ENCODE results near the gene FBXW11. TPM values are rescaled to one million over a fixed set of nuclear protein-coding genes. Genes with fewer than 3 reads are reported as not detected.

The FBXW11 gene
- polyA plus RNA-seq, 1 donor (not counting 4 experiments of a cell fraction or from before 2014, with no cell fraction given): 48.4 TPM

DNA sequence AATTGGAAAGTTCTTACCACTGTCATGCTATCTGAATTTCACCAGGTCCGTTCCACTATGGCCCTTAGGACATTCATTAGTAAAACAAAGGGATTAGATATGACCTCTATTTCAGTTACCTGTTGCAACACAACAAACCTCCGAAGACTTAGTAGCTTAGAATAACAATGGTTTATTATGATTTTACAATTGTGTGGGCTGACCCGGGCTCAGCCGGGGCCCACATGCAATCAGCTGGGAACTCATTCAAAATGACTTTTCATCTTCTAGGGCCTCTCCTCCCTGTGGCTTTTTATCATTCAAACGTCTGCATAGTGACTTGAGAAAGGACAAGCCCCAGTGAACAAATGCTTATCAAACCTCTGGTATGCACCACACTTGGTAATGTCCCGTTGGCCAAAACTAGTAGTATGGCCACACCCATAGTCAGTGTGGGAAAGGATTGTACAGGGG, 2.3 kb upstream of the FBXW11 start:
- TF ChIP-seq, protein P1, sequence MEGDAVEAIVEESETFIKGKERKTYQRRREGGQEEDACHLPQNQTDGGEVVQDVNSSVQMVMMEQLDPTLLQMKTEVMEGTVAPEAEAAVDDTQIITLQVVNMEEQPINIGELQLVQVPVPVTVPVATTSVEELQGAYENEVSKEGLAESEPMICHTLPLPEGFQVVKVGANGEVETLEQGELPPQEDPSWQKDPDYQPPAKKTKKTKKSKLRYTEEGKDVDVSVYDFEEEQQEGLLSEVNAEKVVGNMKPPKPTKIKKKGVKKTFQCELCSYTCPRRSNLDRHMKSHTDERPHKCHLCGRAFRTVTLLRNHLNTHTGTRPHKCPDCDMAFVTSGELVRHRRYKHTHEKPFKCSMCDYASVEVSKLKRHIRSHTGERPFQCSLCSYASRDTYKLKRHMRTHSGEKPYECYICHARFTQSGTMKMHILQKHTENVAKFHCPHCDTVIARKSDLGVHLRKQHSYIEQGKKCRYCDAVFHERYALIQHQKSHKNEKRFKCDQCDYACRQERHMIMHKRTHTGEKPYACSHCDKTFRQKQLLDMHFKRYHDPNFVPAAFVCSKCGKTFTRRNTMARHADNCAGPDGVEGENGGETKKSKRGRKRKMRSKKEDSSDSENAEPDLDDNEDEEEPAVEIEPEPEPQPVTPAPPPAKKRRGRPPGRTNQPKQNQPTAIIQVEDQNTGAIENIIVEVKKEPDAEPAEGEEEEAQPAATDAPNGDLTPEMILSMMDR (optimal IDR thresholded peaks at IDR 0.05 in 1 of 3, IDR thresholded peaks at IDR 0.05 in 1 of 3, conservative IDR thresholded peaks at IDR 0.05 in 1 of 3; ENCODE audit: extremely low read depth in 1 of 3, insufficient read depth in 2 of 3, low read length in 3 of 3): no peak
- no peak for TF ChIP-seq EZH2 (IDR thresholded peaks at IDR 0.05; ENCODE audit: low read length)
- Histone ChIP-seq H3K79me2 (ENCODE audit: control insufficient read depth, insufficient read depth, low read length) (peaks cover 29% of the 10 kb centered on the region), H3K27ac (ENCODE audit: control insufficient read depth, insufficient read depth, low read length) (no peak overlapping the region), H3K4me3 (ENCODE audit: control insufficient read depth in 2 of 3, extremely low read depth in 1 of 3, insufficient read depth in 2 of 3, low read depth in 1 of 3, low read length in 3 of 3) (no peak overlapping the region), H3K9ac (ENCODE audit: control insufficient read depth, extremely low read depth, insufficient read depth, low read length) (no peak overlapping the region), H3K4me2 (ENCODE audit: control insufficient read depth, extremely low read depth, insufficient read depth, low read depth, low read length) (peak overlapping the region; percentile 95), H4K20me1 (ENCODE audit: control insufficient read depth, extremely low read depth, insufficient read depth, low read length) (no peaks in the 10 kb centered on the region), H3K36me3 (ENCODE audit: control insufficient read depth in 2 of 2, extremely low read depth in 1 of 2, insufficient read depth in 2 of 2, low read length in 2 of 2) (no peaks in the 10 kb centered on the region), H2AFZ (ENCODE audit: control insufficient read depth, low read length) (no peak overlapping the region), H3K27me3 (ENCODE audit: control insufficient read depth, extremely low read depth, insufficient read depth, low read length) (no peaks in the 10 kb centered on the region), H3K9me3 (ENCODE audit: control insufficient read depth, low read depth, low read length) (no peaks in the 10 kb centered on the region), H3K4me1 (ENCODE audit: control insufficient read depth, extremely low read depth, insufficient read depth, low read length) (peaks cover 46% of the 10 kb centered on the region), H3K9me1 (ENCODE audit: control insufficient read depth, extremely low read depth, insufficient read depth, low read length) (no peaks in the 10 kb centered on the region)
- FAIRE-seq: no peak
- dilution Hi-C loops (cut with MboI; ENCODE audit: extremely low pct_ligation_motif_present, low sequenced_read_pairs): no loop called here
- no peak for DNase-seq (ENCODE audit: low read depth, low spot score)

GRCh38 chr5:172008111-172008455, 1.6 kb upstream of the FBXW11 start:
- no peak overlapping the region for H3K27ac ChIP-seq (ENCODE audit: control insufficient read depth, insufficient read depth, low read length)

More at GRCh38 chr5:172008111-172008455, 1.6 kb upstream of the FBXW11 start:
- H3K4me2 ChIP-seq (ENCODE audit: control insufficient read depth, extremely low read depth, insufficient read depth, low read depth, low read length): peak overlapping the region; percentile 95
- peak overlapping the region in 1 of 3 experiments; percentile 96 for H3K4me3 ChIP-seq (ENCODE audit: control insufficient read depth in 2 of 3, extremely low read depth in 1 of 3, insufficient read depth in 2 of 3, low read depth in 1 of 3, low read length in 3 of 3)
- no peaks in the 10 kb centered on the region for H3K36me3 ChIP-seq (ENCODE audit: control insufficient read depth in 2 of 2, extremely low read depth in 1 of 2, insufficient read depth in 2 of 2, low read length in 2 of 2)
- DNase-seq (ENCODE audit: low read depth, low spot score) (no peak), FAIRE-seq (peak; percentile 63)
- peaks cover 35% of the 10 kb centered on the region for H3K79me2 ChIP-seq (ENCODE audit: control insufficient read depth, insufficient read depth, low read length)
- no peaks in the 10 kb centered on the region for H3K9me3 ChIP-seq (ENCODE audit: control insufficient read depth, low read depth, low read length)
- no peak overlapping the region for H2AFZ ChIP-seq (ENCODE audit: control insufficient read depth, low read length)
- H3K9ac ChIP-seq (ENCODE audit: control insufficient read depth, extremely low read depth, insufficient read depth, low read length): no peak overlapping the region
- H3K9me1 ChIP-seq (ENCODE audit: control insufficient read depth, extremely low read depth, insufficient read depth, low read length): no peaks in the 10 kb centered on the region
- TF ChIP-seq, protein P1 (optimal IDR thresholded peaks at IDR 0.05 in 1 of 3, IDR thresholded peaks at IDR 0.05 in 1 of 3, conservative IDR thresholded peaks at IDR 0.05 in 1 of 3; ENCODE audit: extremely low read depth in 1 of 3, insufficient read depth in 2 of 3, low read length in 3 of 3): no peak
- TF ChIP-seq EZH2 (IDR thresholded peaks at IDR 0.05; ENCODE audit: low read length): no peak
- dilution Hi-C loops (cut with MboI; ENCODE audit: extremely low pct_ligation_motif_present, low sequenced_read_pairs): no loop called here
- H3K27me3 ChIP-seq (ENCODE audit: control insufficient read depth, extremely low read depth, insufficient read depth, low read length): no peaks in the 10 kb centered on the region
- H4K20me1 ChIP-seq (ENCODE audit: control insufficient read depth, extremely low read depth, insufficient read depth, low read length): peaks cover 3% of the 10 kb centered on the region
- peaks cover 52% of the 10 kb centered on the region for H3K4me1 ChIP-seq (ENCODE audit: control insufficient read depth, extremely low read depth, insufficient read depth, low read length)

All from keratinocyte (primary cell).